ENCODE data around the gene CBLB.

GRCh38 chr3:105858017-105858416 is 10.8 kb downstream of the CBLB start:
- TF ChIP-seq CTCF (IDR thresholded peaks at IDR 0.05; ENCODE audit: low read depth, low read length, missing input control) (no peak), ZBTB33 (IDR thresholded peaks at IDR 0.05) (no peak), GABPA (IDR thresholded peaks at IDR 0.05 in 1 of 2, conservative IDR thresholded peaks at IDR 0.05 in 1 of 2) (no peak), RAD21 (IDR thresholded peaks at IDR 0.05) (no peak)
